Adrenal gland (tissue), 5 donors: ENCODE data around the gene CALML3.

Experiments
- POLR2A ChIP-seq, 2 donors: fragments of 450-650 bp; IDR thresholded peaks; one replicate each; pipeline ENCODE4 v1.6.1; 2017; ENCODE audit warnings: antibody characterized with exemption in 2 of 2, mild to moderate bottlenecking in 2 of 2, moderate library complexity in 1 of 2
- TF ChIP-seq, protein P1 (sequence below), 6 experiments: fragments of 450-650 bp in 4 of 6; fragments of 200-600 bp in 2 of 6; sonication (generic) in 1 of 6; IDR thresholded peaks; 1 replicate in 5 of 6; 2 replicates in 1 of 6; pipeline versions ENCODE4 v1.5.1 to v1.8.0; 2016 to 2021; ENCODE audit warnings: antibody characterized with exemption in 6 of 6, mild to moderate bottlenecking in 2 of 6, moderate library complexity in 1 of 6
- donor health status: DM: no; HTN: no; CAD: no.

DNA sequence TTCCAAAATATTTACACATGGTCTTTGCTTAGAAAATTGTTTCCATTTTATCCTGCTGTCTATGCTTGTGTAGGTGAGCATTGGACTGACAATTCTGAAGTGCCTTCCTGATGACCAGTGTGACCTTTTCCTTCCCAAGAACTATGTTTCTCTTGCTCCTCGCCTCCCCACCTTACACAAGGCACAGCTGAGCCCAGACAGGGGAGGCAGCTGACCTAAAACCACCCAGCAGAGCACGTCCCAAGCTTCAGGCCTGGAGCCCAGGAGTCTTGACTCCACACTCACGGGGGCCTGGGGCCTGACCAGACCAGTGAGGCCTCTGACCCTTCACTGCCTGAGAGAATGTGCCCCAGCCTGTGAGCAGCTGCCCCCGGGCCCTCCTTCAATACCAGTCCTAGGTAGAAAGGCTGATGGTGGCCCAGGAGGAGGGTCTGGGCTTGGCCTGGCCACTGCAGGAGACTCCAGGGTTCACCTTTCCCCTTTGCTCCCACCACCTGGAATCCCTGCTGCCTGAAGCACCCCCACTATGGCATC is 32.4 kb upstream of the CALML3 start:
- TF ChIP-seq POLR2A (IDR thresholded peaks at IDR 0.05): no peak
- TF ChIP-seq, protein P1, sequence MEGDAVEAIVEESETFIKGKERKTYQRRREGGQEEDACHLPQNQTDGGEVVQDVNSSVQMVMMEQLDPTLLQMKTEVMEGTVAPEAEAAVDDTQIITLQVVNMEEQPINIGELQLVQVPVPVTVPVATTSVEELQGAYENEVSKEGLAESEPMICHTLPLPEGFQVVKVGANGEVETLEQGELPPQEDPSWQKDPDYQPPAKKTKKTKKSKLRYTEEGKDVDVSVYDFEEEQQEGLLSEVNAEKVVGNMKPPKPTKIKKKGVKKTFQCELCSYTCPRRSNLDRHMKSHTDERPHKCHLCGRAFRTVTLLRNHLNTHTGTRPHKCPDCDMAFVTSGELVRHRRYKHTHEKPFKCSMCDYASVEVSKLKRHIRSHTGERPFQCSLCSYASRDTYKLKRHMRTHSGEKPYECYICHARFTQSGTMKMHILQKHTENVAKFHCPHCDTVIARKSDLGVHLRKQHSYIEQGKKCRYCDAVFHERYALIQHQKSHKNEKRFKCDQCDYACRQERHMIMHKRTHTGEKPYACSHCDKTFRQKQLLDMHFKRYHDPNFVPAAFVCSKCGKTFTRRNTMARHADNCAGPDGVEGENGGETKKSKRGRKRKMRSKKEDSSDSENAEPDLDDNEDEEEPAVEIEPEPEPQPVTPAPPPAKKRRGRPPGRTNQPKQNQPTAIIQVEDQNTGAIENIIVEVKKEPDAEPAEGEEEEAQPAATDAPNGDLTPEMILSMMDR (IDR thresholded peaks at IDR 0.05): no peak
